Muscle of leg (tissue), 11 donors: ENCODE results near the gene ENDOV. TPM values are rescaled to one million over a fixed set of nuclear protein-coding genes. Genes with fewer than 3 reads are reported as not detected.

Source experiments
- DNase-seq: peaks from one replicate; pipeline ENCODE4 v3.0.0; 2013
- H3K27ac ChIP-seq: one replicate; pipeline ENCODE4 v1.5.1; 2013; ENCODE audit warnings: mild to moderate bottlenecking, low read length, control low read depth
- H3K27me3 ChIP-seq: one replicate; pipeline ENCODE4 v1.6.1; 2013; ENCODE audit warnings: low read length; ENCODE audit not compliant: control insufficient read depth, insufficient read depth
- H3K36me3 ChIP-seq: one replicate; pipeline ENCODE4 v1.6.1; 2013; ENCODE audit warnings: low read length; ENCODE audit not compliant: control insufficient read depth, insufficient read depth
- H3K4me1 ChIP-seq: one replicate; pipeline ENCODE4 v1.6.1; 2013; ENCODE audit warnings: low read length; ENCODE audit not compliant: control insufficient read depth, insufficient read depth
- H3K4me3 ChIP-seq: one replicate; pipeline ENCODE4 v1.5.1; 2013; ENCODE audit warnings: low read length, control low read depth
- H3K9me3 ChIP-seq: replicated peaks from 2 replicates; pipeline ENCODE4 v1.6.1; 2013; ENCODE audit warnings: low read depth, low read length; ENCODE audit not compliant: control insufficient read depth
- WGBS: methylation state at CpG from one replicate; pipeline ENCODE4 v1.1.5; 2013; ENCODE audit warnings: missing lambda C conversion rate; ENCODE audit not compliant: insufficient coverage; 5-methylcytosine and 5-hydroxymethylcytosine counted together
- polyA plus RNA-seq, 8 donors: library from polyadenylated mRNA; unstranded; fragments of 120-200 nt; gene quantifications; one replicate each; pipeline versions ENCODE4 v1.2.1 to v1.2.3, GENCODE V29; 2013; ENCODE audit warnings: inconsistent platforms in 1 of 8, low replicate concordance in 1 of 8; ENCODE audit not compliant: insufficient read length in 8 of 8, insufficient read depth in 1 of 8
- total RNA-seq: library from RNA; stranded (reverse); fragments of 120-200 nt; gene quantifications from one replicate; pipeline ENCODE4 v1.2.4, GENCODE V29; 2013

Gene ENDOV
- total and polyA plus RNA-seq, 9 donors = 11.3 to 23.8 (median 19.6) TPM

GRCh38 chr17:80429356-80430275, 14.6 kb downstream of the ENDOV start:
- peaks cover 6% of the 10 kb centered on the region for H3K4me1 ChIP-seq
- no peak overlapping the region for H3K4me3 ChIP-seq
- no peaks in the 10 kb centered on the region for H3K9me3 ChIP-seq
- H3K36me3 ChIP-seq = peaks cover 20% of the 10 kb centered on the region
- no peak overlapping the region for H3K27ac ChIP-seq
- DNase-seq = no peak
- no peaks in the 10 kb centered on the region for H3K27me3 ChIP-seq
- WGBS = 93% methylated on average over 29 of the region's 33 CpGs

GRCh38 chr17:80430446-80431245, 15.7 kb downstream of the ENDOV start:
- no peaks in the 10 kb centered on the region for H3K9me3 ChIP-seq
- no peak overlapping the region for H3K27ac ChIP-seq
- no peak overlapping the region for H3K4me3 ChIP-seq
- 86% methylated on average over 15 of the region's 15 CpGs for WGBS
- H3K4me1 ChIP-seq = peaks cover 6% of the 10 kb centered on the region
- DNase-seq = no peak
- no peaks in the 10 kb centered on the region for H3K27me3 ChIP-seq
- peaks cover 20% of the 10 kb centered on the region for H3K36me3 ChIP-seq

GRCh38 chr17:80431246-80432195, 16.6 kb downstream of the ENDOV start:
- peaks cover 20% of the 10 kb centered on the region for H3K36me3 ChIP-seq
- no peak overlapping the region for H3K27ac ChIP-seq
- no peaks in the 10 kb centered on the region for H3K9me3 ChIP-seq
- no peaks in the 10 kb centered on the region for H3K27me3 ChIP-seq
- H3K4me3 ChIP-seq = no peak overlapping the region
- DNase-seq = no peak
- WGBS = 77% methylated on average over 20 of the region's 29 CpGs
- peaks cover 6% of the 10 kb centered on the region for H3K4me1 ChIP-seq

DNA sequence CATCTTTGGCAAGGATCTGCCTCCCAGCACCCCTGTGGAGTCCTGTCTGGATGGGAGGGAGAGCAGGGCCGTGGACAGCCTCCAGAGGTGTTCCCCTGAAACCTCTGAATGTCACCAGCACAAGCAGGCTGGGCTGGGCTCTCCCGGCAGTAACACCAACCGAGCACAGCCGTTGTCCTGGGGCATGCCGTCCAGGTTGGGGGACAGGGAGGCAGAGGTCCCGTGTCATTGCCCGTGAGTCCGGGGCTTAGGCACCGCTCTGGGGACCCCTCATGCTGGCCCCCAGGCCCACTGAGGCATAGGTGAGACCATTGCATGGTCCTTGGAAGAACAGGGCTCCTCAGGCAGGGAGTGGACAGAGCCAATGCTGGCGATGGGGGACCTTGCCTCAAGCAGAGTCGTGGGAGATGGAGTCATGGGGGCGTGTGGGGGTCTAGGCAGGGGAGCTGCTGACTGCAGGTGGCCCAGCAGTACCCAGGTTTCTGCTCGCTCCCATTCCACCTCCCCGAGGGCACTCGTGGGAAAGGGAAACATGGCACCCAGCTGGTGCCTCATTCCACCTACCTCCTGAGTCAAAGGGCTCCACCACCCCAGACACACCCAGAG, 17.5 kb downstream of the ENDOV start:
- 75% methylated on average over 15 of the region's 15 CpGs for WGBS
- Histone ChIP-seq H3K4me3 (no peak overlapping the region), H3K27me3 (no peaks in the 10 kb centered on the region), H3K4me1 (no peaks in the 10 kb centered on the region), H3K27ac (no peak overlapping the region), H3K9me3 (no peaks in the 10 kb centered on the region), H3K36me3 (peaks cover 17% of the 10 kb centered on the region)
- no peak for DNase-seq

- no peaks in the 10 kb centered on the region for H3K9me3 ChIP-seq
- H3K27me3 ChIP-seq = no peaks in the 10 kb centered on the region
- WGBS = 79% methylated on average over 3 of the region's 6 CpGs
- no peak for DNase-seq
- H3K4me1 ChIP-seq = no peaks in the 10 kb centered on the region
- no peak overlapping the region for H3K4me3 ChIP-seq
- peaks cover 17% of the 10 kb centered on the region for H3K36me3 ChIP-seq
- no peak overlapping the region for H3K27ac ChIP-seq
These were observed 18.1 kb downstream of the ENDOV start for GRCh38 chr17:80432961-80433550.

DNA sequence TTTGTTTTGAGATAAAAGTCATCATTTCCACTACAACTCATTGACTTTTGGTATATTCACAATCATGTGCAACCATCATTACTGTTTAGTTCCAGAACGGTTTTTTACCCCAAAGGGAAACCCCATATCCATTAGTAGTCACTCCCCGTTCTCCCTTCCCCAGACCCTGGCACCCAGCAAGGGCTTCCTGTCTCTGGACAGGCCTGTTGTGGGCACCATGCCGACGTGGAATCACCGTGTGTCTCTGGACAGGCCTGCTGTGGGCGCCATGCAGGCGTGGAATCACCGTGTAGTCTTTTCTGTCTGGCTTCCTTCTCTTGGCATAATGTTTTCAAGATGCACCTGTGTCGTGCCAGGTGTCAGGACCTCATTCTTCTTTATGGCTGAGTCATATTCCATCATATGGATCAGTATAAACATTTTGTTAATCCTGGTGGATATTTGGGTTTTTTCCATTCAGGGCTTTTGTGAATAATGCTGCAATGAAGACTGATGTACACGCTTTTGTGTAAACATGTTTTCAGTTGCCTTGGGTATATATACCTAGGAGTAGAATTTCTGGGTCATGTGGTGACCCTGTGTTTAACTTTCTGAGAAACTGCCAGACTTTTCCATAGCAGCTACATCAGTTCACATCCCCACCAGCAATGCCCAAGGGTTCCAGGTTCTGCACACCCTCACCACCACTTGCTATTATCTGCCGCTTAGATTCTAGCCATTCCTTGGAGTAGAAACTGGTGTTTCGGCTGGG, 19.1 kb downstream of the ENDOV start:
- Histone ChIP-seq H3K4me3 (no peak overlapping the region), H3K27me3 (no peaks in the 10 kb centered on the region), H3K9me3 (no peaks in the 10 kb centered on the region), H3K27ac (no peak overlapping the region), H3K4me1 (no peaks in the 10 kb centered on the region), H3K36me3 (peaks cover 11% of the 10 kb centered on the region)
- no peak for DNase-seq
- 70% methylated on average over 8 of the region's 12 CpGs for WGBS

- no peak for DNase-seq
- 74% methylated on average over 10 of the region's 10 CpGs for WGBS
- no peaks in the 10 kb centered on the region for H3K9me3 ChIP-seq
These were observed 22.6 kb downstream of the ENDOV start for GRCh38 chr17:80437532-80437931.

GRCh38 chr17:80438806-80439205, 23.8 kb downstream of the ENDOV start:
- DNase-seq = no peak
- Histone ChIP-seq H3K4me3 (no peak overlapping the region), H3K9me3 (no peaks in the 10 kb centered on the region), H3K4me1 (no peaks in the 10 kb centered on the region), H3K27ac (no peak overlapping the region), H3K27me3 (peaks cover 6% of the 10 kb centered on the region), H3K36me3 (no peaks in the 10 kb centered on the region)
- 92% methylated on average over 5 of the region's 5 CpGs for WGBS

More at GRCh38 chr17:80437532-80437931, 22.6 kb downstream of the ENDOV start:
- Histone ChIP-seq H3K27ac (no peak overlapping the region), H3K27me3 (no peaks in the 10 kb centered on the region), H3K36me3 (no peaks in the 10 kb centered on the region), H3K4me1 (no peaks in the 10 kb centered on the region), H3K4me3 (no peak overlapping the region)
